ENCODE results near the gene ANKRD7. TPM values are rescaled to one million over a fixed set of nuclear protein-coding genes. Genes with fewer than 3 reads are reported as not detected.

Gene ANKRD7
- total RNA-seq, 1 experiment from 2014 or later = 1.7 TPM

DNA sequence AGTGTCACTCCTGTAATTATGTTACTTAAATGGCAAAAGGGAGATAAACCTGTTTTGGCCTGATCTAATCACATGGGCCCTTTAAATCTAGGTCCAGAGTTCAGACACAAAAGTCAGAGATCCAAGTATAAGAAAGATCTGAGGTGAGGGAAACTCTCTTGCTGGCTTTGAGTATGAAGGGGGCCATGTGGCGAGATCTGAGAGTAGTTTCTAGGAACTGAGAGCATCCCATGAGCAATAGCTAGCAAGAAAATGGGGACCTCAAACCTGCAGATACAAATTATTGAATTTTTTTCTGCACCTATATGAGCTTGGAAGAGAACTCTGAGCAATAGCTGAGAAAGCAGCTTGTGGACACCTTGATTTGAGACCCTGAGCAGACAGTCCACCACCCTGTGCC lies 27.6 kb downstream of the ANKRD7 start (continued):
- TF ChIP-seq, protein P1, sequence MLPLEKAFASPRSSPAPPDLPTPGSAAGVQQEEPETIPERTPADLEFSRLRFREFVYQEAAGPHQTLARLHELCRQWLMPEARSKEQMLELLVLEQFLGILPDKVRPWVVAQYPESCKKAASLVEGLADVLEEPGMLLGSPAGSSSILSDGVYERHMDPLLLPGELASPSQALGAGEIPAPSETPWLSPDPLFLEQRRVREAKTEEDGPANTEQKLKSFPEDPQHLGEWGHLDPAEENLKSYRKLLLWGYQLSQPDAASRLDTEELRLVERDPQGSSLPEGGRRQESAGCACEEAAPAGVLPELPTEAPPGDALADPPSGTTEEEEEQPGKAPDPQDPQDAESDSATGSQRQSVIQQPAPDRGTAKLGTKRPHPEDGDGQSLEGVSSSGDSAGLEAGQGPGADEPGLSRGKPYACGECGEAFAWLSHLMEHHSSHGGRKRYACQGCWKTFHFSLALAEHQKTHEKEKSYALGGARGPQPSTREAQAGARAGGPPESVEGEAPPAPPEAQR (CRISPR knock-in tag; IDR thresholded peaks at IDR 0.05) = no peak
- no peak for TF ChIP-seq GTF2I (CRISPR knock-in tag; conservative IDR thresholded peaks at IDR 0.05)

DNA sequence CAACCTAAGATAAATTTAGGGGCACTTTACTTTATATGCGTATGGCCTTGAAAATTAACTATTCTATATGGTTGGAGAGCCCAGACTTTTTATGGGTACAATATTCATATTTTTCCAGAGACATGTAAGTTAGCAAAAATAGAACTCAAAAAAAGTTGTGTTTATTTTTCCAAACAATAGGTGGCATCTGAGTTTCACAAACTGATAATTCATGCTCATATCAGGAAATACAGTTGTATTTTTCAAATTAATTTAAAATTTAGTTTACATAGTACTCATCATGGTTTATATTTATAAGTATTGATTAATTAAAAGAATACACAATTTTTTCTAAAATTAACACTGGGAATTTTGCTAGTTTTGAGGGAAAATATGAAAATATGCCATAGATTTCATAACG lies 34.6 kb downstream of the ANKRD7 start:
- ChIA-PET CTCF (no interaction called here), POLR2A (no interaction called here)
- no peaks in the 10 kb centered on the region for H3K4me1 Mint-ChIP-seq
- no peaks in the 10 kb centered on the region for H3K27me3 Mint-ChIP-seq (ENCODE audit: low read depth)
- no peak for DNase-seq (ENCODE audit: low spot score)
- H3K27ac Mint-ChIP-seq = no peak overlapping the region
- TF ChIP-seq GTF2I (CRISPR knock-in tag; conservative IDR thresholded peaks at IDR 0.05) (no peak), CBFB (CRISPR knock-in tag; IDR thresholded peaks at IDR 0.05; ENCODE audit: low read depth) (no peak), OVOL2 (CRISPR knock-in tag; IDR thresholded peaks at IDR 0.05; ENCODE audit: borderline replicate concordance) (no peak), ZNF263 (CRISPR knock-in tag; IDR thresholded peaks at IDR 0.05; ENCODE audit: low read depth) (no peak), FOXJ3 (CRISPR knock-in tag; IDR thresholded peaks at IDR 0.05; ENCODE audit: borderline replicate concordance) (no peak), ZNF138 (CRISPR knock-in tag; conservative IDR thresholded peaks at IDR 0.05) (no peak), GRHL2 (CRISPR knock-in tag; IDR thresholded peaks at IDR 0.05; ENCODE audit: insufficient replicate concordance, severe bottlenecking) (no peak), HMGA2 (CRISPR knock-in tag; IDR thresholded peaks at IDR 0.05) (no peak), JAZF1 (CRISPR knock-in tag; IDR thresholded peaks at IDR 0.05) (no peak), MYBL2 (CRISPR knock-in tag; IDR thresholded peaks at IDR 0.05) (no peak), SMAD3 (CRISPR knock-in tag; IDR thresholded peaks at IDR 0.05; ENCODE audit: borderline replicate concordance) (no peak), TP53 (CRISPR knock-in tag; IDR thresholded peaks at IDR 0.05) (no peak), MXD4 (CRISPR knock-in tag; IDR thresholded peaks at IDR 0.05; ENCODE audit: borderline replicate concordance) (no peak)
- TF ChIP-seq, protein P2, sequence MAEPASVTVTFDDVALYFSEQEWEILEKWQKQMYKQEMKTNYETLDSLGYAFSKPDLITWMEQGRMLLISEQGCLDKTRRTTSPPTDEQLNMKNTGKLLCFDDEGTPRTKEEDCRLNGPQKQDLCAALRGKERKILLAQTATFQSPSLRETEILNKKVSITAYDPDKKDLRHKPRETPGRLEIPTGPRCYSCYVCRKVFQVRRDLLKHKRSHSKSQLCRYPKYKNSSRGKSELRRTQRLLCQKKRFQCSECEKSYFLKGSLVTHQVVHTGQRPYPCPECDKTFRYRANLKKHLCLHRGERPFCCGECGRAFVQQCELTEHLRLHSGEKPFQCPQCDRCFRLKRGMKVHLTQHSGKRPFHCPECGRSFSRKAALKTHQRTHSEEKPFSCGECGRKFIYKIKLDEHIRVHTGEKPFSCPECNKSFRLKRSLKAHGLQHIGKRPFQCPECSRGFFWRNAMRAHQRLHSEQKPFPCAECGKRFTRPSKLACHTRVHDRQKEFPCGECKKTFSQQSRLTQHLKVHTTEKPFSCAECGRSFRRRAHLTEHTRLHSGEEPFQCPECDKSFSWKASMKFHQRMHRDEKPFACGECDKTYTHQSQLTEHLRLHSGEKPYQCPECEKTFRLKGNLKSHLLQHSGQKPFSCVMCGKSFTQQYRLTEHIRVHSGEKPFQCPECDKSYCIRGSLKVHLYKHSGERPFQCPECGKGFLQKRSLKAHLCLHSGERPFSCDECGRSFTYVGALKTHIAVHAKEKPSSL (CRISPR knock-in tag; conservative IDR thresholded peaks at IDR 0.05) = no peak
- TF ChIP-seq, protein P1 (CRISPR knock-in tag; IDR thresholded peaks at IDR 0.05) = no peak
- TF ChIP-seq, protein P3, sequence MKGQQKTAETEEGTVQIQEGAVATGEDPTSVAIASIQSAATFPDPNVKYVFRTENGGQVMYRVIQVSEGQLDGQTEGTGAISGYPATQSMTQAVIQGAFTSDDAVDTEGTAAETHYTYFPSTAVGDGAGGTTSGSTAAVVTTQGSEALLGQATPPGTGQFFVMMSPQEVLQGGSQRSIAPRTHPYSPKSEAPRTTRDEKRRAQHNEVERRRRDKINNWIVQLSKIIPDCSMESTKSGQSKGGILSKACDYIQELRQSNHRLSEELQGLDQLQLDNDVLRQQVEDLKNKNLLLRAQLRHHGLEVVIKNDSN (CRISPR knock-in tag; IDR thresholded peaks at IDR 0.05) = no peak
- TF ChIP-seq, protein P4, sequence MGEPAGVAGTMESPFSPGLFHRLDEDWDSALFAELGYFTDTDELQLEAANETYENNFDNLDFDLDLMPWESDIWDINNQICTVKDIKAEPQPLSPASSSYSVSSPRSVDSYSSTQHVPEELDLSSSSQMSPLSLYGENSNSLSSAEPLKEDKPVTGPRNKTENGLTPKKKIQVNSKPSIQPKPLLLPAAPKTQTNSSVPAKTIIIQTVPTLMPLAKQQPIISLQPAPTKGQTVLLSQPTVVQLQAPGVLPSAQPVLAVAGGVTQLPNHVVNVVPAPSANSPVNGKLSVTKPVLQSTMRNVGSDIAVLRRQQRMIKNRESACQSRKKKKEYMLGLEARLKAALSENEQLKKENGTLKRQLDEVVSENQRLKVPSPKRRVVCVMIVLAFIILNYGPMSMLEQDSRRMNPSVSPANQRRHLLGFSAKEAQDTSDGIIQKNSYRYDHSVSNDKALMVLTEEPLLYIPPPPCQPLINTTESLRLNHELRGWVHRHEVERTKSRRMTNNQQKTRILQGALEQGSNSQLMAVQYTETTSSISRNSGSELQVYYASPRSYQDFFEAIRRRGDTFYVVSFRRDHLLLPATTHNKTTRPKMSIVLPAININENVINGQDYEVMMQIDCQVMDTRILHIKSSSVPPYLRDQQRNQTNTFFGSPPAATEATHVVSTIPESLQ (CRISPR knock-in tag; IDR thresholded peaks at IDR 0.05) = no peak
- TF ChIP-seq, protein P5, sequence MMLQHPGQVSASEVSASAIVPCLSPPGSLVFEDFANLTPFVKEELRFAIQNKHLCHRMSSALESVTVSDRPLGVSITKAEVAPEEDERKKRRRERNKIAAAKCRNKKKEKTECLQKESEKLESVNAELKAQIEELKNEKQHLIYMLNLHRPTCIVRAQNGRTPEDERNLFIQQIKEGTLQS (CRISPR knock-in tag; conservative IDR thresholded peaks at IDR 0.05) = no peak
- TF ChIP-seq, protein P6, sequence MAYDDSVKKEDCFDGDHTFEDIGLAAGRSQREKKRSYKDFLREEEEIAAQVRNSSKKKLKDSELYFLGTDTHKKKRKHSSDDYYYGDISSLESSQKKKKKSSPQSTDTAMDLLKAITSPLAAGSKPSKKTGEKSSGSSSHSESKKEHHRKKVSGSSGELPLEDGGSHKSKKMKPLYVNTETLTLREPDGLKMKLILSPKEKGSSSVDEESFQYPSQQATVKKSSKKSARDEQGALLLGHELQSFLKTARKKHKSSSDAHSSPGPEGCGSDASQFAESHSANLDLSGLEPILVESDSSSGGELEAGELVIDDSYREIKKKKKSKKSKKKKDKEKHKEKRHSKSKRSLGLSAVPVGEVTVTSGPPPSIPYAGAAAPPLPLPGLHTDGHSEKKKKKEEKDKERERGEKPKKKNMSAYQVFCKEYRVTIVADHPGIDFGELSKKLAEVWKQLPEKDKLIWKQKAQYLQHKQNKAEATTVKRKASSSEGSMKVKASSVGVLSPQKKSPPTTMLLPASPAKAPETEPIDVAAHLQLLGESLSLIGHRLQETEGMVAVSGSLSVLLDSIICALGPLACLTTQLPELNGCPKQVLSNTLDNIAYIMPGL (CRISPR knock-in tag; IDR thresholded peaks at IDR 0.05) = no peak
- ATAC-seq = no peak
- H3K4me3 Mint-ChIP-seq = no peak overlapping the region
- H3K9me3 Mint-ChIP-seq = no peaks in the 10 kb centered on the region
- no peaks in the 10 kb centered on the region for H3K36me3 Mint-ChIP-seq

Data from WTC11 (cell line).